Stimulated activated CD8-positive, alpha-beta memory T cell treated with anti-CD3 and anti-CD28 coated beads, Interleukin-15, amount 100 ng/mL, for 24 hours (primary cell): ENCODE results near the gene DST.

Experiments used
- DNase-seq: peaks from one replicate; pipeline ENCODE4 v3.0.0-alpha.2; 2020; ENCODE audit warnings: low read depth

The DST gene

GRCh38 chr6:56480654-56481337 is 161.9 kb downstream of the DST start:
- DNase-seq, result no peak

GRCh38 chr6:56480246-56480645 is 162.4 kb downstream of the DST start:
- no peak for DNase-seq

GRCh38 chr6:56479381-56479780 is 163.3 kb downstream of the DST start:
- DNase-seq, result no peak

GRCh38 chr6:56478202-56478601 is 164.5 kb downstream of the DST start:
- DNase-seq, result no peak

GRCh38 chr6:56477241-56477640 is 165.4 kb downstream of the DST start:
- DNase-seq, result no peak

- no peak for DNase-seq
These were observed 166.8 kb downstream of the DST start for GRCh38 chr6:56475736-56476457.

GRCh38 chr6:56474532-56474931 is 168.2 kb downstream of the DST start:
- no peak for DNase-seq

- no peak for DNase-seq
These were observed 179.2 kb downstream of the DST start for GRCh38 chr6:56463443-56463842.

GRCh38 chr6:56459030-56459805 is 183.5 kb downstream of the DST start:
- DNase-seq, result no peak

GRCh38 chr6:56458324-56458884 is 184.3 kb downstream of the DST start:
- no peak for DNase-seq

- no peak for DNase-seq
These were observed 185.9 kb downstream of the DST start for GRCh38 chr6:56456785-56457184.

GRCh38 chr6:56450882-56451739 is 191.6 kb downstream of the DST start:
- no peak for DNase-seq

- no peak for DNase-seq
These were observed 192.3 kb downstream of the DST start for GRCh38 chr6:56450376-56450775.

- no peak for DNase-seq
These were observed 194.6 kb downstream of the DST start for GRCh38 chr6:56448046-56448445.

- DNase-seq, result no peak
These were observed 196.9 kb downstream of the DST start for GRCh38 chr6:56445818-56446217.

- DNase-seq, result no peak
These were observed 197.8 kb downstream of the DST start for GRCh38 chr6:56444855-56445254.

GRCh38 chr6:56440551-56440981 is 202.1 kb downstream of the DST start:
- DNase-seq, result no peak

GRCh38 chr6:56437171-56437900 is 205.4 kb downstream of the DST start:
- no peak for DNase-seq

- DNase-seq, result no peak
These were observed 206.9 kb downstream of the DST start for GRCh38 chr6:56435754-56436153.

- no peak for DNase-seq
These were observed 207.4 kb downstream of the DST start for GRCh38 chr6:56435326-56435725.

GRCh38 chr6:56434606-56435005 is 208.1 kb downstream of the DST start:
- DNase-seq, result no peak
